G401 (cell line): ENCODE results near the gene TPO. TPM values are rescaled to one million over a fixed set of nuclear protein-coding genes. Genes with fewer than 3 reads are reported as not detected.

Source experiments
- DNase-seq: peaks from one replicate; pipeline ENCODE4 v3.0.0-alpha.2; 2015; ENCODE audit warnings: low spot score
- in situ Hi-C: cut with HindIII; loops from 2 replicates; pipeline ENCODE4 v1.10.0; 2016; ENCODE audit warnings: low sequenced_read_pairs, mixed read lengths
- total RNA-seq: library from RNA; depleted of rRNA; stranded (reverse); fragments of >200 nt; shearing (Covaris generic); gene quantifications from 2 replicates; pipeline ENCODE4 v1.2.3, GENCODE V29; 2014

The TPO gene
- total RNA-seq, 1 experiment from 2014 or later, result not detected

DNA sequence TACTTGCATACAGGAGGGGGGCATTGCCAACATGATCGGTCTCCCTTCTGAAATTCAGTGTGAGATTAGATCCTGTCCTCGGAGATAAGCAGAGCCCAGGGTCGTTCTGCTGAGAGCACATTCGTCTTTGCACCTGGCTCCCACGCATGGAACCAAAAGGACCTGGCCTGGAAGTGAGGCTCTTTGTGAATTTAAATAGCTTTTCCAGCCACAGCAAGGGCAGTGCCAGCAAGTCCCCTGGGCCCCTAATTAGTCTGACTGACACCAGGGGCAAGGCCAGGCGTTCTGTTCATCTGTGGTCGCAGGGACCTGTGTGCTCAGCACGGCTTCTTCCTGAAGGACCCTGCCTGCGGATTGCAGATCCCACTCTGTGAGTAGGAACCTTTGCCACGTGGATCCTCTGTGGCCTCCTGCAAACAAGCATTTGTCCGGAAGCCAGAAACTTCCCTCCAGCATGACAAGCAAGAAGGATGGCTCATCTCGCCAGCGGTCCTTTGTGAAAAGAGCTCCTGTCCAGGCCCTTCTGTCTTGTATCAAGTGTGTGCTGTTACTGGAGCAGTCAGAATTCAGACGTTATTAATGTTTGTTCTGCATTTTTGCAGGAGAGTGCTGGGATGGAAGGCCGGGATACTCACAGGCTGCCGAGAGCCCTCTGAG, 128.7 kb downstream of the TPO start:
- in situ Hi-C loops, result no loop called here
- DNase-seq, result no peak

DNA sequence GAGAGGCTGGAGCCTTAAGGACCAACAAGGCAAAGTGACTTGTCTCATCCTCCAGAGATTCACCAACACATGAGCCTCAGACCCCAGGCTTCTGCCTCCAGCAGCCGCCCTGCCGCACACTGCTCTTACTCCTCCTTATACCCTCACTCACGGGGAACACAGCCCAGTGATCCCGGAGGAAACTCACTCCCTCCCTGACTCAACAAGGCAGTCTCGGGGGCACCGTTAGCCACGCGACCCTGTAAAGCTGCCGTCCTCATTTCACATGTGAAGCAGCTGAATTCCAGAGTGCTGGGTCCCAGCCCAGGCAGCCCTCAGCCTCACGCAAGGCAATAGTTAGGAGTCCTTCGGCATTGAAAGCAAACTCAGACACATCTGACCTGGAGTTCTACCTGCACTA, 129.7 kb downstream of the TPO start:
- no peak for DNase-seq

DNA sequence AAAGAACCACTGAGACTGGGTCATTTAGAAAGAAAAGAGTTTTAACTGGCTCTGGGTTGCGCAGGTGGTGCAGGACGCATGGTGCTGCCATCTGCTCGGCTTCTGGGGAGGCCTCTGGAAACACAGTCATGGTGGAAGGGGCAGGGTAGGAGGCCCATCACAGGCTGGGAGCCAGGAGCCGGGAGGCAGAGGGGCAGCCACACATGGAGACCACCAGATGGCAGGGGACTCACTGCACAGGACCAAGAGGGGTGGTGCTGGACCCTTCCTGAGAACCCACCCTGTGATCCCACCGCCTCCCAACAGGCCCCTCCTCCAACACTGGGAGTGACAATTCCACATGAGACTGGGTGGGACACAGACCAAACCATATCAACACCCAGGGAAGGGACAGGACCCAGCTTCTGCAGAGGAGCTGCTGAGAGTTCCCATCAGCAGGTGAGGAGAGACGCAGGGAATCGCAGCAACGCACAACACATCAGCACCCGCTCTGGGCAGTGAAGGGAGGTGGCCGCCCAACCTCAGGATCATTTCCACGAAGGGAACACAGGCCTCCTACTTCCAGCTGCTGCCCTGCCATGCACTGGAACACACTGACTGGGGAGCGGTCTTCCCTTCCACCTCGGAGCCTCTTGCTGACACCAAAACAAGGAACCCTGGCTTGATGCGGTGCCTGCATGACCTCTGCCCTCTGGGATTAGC, 130.7 kb downstream of the TPO start:
- DNase-seq, result no peak
- in situ Hi-C loops, result no loop called here

More for the DNA sequence above, 129.7 kb downstream of the TPO start:
- in situ Hi-C loops, result no loop called here

DNA sequence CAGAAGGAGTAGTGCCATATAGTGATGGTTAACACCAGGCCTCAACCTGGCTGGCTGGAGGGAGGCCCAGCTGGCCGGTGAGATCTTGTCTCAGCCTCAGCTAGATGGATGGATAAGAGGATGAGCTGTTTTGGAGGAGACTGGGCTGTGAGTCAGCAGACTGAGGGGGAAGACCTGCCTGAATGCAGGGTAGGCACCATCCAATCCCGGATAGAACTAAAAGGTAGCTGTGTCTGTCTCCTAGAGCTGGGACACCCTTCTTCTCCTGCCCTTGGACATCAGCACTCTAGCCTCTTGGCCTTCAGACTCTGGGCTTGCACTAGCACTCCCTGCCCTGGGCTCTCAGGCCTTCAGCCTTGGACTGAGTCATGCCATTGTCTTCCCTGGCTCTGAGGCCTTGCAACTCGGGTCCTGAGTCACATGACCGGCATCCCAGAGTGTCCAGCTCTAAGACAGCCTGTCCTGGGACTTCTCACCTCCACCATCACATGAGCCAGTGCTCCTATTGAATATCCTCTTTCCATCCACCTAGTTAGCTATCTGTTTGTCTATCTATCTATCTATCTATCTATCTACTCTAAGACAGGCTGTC, 131.3 kb downstream of the TPO start:
- in situ Hi-C loops, result no loop called here
- no peak for DNase-seq

DNA sequence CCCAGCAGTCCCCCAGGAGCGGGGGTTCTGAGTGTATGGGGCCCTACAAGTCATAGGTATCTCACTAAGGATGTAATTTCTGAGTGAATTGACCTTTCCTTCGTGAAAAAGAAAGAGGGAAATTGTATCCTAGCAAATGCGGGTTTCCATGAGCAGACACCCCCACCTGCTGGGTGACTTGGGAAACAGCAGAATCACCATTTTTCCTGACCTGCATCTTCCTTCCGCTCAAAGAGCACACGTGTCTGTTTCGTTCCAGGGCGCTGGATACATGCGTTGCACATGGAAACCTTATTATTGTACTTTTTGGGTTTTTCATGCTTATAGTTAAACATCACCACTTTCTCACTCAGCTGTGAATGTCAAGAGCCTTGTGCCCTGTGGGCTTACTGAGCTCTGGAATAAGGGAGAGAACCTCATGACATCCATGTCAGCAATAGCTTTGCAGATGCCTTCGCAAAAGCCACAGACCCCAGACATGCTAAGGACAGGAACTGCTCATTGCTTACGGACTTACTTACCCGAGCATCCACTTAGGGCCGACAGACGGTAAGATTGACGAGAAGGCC, 132.8 kb downstream of the TPO start:
- peak; percentile 54 for DNase-seq
- in situ Hi-C loops, result no loop called here

DNA sequence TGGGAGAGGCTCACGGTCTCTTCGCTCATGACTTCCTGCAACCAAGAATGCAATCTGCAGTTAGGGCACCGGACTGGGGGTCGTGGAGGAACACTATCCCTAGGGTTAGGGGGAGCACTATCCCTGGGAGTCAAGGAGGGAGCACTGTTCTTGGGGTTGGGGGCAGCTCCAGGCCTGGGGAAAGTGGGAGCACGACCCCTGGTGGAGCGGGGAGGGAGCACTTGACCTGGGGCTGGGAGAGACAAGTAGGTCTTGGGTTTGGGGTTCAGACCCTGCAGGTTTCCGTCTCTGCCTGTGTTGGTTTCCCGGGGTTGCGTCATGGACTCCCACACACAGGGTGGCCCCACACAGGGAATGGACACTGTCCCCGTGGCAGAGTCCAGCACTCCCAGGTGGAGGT, 133.6 kb downstream of the TPO start:
- in situ Hi-C loops, result no loop called here
- no peak for DNase-seq

DNA sequence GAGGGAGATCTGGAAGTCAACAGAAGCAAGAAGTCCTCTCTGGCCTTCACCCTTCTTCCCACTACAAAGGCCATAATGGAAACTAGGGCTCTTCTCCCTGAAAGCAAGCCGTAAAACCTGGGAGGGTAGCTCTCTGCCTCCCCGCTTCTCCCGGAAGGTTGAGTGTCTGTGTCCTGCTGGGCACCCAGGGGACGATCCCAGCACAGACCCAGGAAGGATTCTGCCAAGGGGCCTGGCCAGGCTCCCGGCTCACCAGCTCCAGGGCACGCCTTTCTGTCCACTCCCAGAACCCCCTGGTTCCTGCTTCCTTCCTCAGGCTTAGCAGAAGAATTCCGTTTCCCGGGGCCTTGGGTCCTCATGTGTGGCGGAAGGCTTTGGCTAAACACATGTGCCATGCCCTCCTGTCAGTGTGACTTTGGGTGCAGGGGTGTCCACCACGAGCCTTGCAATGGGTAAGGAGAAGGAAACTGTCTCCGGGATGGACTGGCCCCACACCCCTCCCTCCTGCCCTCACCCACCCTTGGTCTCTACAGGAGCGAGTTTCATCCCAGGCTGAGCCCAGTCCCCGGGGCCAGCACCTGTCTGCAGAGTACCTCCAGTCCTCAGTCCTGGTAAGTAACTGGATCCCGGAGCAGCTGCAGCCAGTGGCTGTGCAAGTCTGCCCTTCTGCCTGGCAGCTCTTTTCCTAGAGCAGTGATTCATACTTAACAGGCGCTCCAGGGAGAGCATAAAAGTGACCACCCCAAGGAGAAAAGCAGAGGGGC, 135.8 kb downstream of the TPO start:
- in situ Hi-C loops, result no loop called here
- DNase-seq, result no peak

DNA sequence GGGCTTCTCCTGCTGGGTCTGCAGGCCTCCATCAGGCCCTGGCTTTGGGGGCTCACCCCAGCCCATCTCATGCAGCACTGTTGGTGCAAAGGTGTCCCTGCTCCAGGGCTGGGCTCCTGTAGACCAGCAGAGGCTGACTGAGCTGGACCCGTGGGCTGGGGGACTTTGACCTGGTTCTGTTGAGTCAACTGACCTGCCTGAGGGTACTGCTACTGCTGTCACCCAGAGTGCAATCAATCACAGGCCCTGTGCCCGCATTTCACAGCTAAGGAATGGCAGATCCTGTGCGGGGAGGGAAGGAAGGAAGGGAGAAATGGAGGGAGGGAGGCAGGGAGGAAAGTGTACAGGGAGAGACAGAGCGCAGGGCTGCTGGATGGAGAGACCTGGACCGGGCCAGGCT, 136.8 kb downstream of the TPO start:
- in situ Hi-C loops, result no loop called here
- DNase-seq, result no peak

DNA sequence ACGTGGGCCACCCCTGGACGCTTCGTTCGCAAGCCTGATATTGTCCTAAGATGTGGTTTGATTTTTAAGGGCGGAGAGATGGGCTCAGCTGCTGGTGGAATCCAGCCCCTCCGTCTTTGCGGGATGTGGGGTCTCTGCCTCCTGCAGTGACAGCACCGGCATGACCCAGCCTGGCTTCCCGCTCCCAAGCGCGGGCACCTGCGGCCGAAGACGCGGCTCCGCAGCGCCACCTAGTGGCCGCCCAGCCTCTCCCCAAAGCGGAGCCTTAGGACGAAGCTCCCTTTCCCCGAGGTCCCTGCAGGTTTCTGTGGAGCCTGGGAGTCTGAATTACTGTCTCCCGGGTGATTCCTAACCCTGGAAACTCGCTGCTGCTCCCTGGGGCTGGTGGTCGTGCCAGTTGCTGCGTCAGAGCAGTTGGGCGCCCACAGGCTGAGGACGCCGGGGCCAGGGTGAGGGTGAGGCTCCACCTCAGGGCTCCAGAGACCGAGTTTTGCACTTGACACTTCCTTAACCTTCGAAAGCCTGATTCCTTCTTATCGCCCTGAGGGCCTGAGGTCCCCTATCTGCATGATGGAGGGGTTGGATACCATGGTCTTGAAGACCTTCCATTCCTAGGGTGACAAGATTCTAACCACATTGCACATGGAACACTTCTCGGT, 137.5 kb downstream of the TPO start:
- in situ Hi-C loops, result no loop called here

DNA sequence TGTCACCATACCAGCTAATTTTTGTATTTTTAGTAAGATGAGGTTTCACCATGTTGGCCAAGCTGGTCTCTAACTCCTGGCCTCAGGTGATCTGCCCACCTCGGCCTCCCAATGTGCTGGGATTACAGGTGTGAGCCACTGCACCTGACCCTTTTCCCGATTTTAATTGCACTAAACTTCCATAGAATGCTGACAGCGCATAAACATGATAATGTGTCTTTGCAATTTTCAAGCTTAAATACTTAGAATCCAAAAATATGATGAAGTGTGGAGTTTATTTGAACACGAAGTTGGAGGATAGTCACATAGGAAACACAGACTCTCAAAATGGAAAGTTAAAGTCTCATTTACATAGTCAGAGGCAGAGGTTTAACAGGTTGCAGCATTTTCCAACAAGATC, 138.6 kb downstream of the TPO start:
- in situ Hi-C loops, result no loop called here

More for the DNA sequence above, 137.5 kb downstream of the TPO start:
- DNase-seq, result peak; percentile 33

DNA sequence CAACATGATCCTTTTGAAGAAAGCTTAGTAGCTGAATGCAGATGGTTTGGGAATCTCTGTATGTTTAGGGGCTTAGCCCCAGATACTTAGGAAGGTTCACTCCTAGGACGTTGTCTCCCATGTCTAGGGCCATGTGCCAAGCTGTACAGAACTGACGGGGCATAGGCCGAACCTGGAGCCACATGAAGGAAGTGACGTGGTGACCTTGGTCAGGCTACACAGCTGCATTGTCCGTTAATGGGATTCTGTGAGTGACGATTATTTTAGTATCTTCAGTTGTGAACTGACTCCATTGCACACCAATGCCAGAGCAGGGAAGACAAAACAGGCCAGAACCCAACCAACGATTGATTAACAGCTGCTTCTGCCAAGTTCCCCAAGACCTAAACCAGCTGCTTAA, 139.3 kb downstream of the TPO start:
- in situ Hi-C loops, result no loop called here

More for the DNA sequence above, 138.6 kb downstream of the TPO start:
- DNase-seq, result no peak

DNA sequence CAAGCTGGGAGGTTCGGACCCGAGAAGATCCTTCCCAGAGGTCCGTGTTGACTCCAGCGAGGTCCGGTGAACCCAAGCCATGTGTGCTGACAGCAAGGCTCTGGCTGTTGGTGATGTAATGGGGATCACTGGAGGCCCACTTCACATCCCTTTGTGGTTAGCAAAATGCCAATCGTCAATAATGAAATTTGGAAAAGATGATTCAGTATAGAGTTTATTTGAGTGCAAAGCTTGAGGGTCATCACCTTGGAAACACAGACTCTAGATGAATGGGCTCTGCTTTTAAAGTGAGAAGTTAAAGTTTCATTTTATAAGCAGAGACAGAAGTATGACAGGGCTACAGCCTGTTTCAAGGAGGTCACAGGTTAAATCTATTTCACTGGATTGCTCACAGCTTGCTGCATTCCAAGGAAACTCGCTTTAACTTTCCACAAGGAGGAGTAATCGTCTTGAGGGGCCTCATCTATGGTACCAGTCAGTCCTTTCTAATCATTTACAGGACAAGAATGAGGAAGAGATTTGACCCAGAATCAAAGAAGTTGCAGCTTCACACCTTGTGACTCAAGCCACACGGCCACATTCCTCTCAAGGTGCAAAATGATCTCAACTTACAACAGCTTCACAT, 140.5 kb downstream of the TPO start:
- no peak for DNase-seq
- in situ Hi-C loops, result no loop called here

More for the DNA sequence above, 139.3 kb downstream of the TPO start:
- no peak for DNase-seq

DNA sequence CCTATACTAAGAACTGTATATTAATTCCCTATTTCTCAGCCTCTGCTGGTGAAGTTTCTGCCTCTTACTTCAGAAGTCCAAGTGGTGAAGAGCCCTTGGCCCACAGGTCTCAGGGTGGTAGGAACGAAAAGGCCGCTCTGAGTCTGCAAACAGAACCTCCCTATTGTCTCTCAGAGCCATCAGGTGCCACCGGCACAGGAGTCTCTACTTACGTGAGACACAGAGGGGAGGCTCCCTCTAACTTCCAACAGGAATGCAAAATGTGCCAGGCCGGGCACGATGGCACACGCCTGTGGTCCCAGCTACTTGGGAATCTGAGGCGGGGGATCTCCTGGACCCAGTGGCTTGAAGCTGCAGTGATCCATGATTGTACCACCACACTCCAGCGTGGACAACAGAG, 143.0 kb downstream of the TPO start:
- in situ Hi-C loops, result no loop called here

DNA sequence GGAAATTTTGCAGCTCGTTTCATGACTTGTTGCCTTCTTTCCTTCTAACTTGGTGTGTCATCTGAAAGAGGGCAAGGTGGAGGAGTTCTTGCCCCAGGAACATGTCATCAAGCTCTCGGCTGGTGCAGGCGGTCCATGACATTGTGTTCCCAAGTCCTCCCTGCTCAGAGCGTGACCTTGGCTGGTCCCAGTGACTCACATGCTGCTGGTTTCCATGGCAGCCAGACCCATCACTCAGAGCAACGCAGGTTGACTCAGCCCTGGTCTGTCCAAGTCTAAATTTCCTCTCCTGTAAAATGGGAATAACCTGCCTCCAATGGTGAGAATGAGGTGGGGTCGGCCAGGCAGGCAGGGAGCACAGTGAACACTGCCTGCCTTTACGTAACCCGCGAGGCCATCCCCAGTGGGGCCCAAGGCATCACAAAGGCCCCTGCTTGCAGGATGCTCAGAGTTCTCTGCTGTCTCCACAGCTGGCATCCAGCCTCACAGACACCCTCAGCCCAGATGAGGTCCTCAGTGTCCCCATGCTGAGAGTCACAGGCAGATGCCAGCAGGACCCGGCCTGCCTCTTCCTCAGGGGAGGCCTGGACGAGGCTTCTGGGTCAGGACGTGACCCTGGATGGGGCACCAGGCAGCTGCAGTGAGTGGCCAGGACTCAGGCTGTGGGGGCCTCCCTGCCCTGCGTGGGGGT, 143.7 kb downstream of the TPO start:
- DNase-seq, result no peak
- in situ Hi-C loops, result no loop called here

More for the DNA sequence above, 143.0 kb downstream of the TPO start:
- DNase-seq, result no peak

DNA sequence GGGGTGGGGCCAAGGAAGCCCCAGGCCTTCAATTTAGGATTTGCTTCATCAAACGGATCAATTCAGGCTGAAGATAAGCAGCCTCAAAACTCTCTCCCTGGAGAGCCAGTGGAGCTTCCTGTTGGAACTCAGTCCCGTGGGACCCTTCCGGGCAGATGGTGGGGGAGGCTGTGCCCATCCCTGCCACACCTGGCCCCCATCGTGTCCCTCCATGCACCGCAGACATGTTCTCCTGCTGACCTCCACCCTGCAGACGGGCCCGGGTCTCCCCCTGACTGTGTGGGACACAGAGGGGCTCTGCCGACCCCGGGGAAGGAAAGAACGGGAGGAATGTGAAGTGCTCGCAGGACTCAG, 144.2 kb downstream of the TPO start:
- in situ Hi-C loops, result no loop called here
- no peak for DNase-seq

DNA sequence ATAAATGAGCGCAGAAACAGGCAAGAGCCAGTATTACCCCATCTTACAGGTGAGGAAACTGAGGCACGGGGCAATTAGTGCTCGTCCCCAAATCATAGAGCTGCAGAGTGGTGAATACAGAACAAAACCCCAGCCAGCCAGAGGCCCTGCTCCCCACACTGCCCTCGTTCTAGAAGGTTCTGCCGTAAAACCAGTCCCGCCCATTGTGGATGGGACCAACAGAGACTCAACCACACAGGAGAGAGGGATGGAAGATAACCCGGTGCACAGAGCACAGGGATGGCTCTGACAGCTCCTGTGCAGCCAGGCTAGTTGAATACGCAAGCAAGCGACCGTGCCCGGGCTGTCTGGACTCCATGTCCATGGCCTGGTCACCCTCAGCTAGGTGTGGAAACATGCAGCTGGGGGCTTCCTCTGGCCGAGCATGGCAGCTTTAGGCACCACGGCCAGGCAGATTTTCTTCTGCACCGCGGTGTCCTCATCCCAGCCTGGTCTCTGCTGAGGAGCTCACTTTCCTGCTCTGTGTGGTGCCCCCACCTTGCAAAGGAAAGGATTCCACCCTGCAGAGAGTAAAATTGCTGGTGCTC, 146.4 kb downstream of the TPO start:
- in situ Hi-C loops, result no loop called here
- no peak for DNase-seq

DNA sequence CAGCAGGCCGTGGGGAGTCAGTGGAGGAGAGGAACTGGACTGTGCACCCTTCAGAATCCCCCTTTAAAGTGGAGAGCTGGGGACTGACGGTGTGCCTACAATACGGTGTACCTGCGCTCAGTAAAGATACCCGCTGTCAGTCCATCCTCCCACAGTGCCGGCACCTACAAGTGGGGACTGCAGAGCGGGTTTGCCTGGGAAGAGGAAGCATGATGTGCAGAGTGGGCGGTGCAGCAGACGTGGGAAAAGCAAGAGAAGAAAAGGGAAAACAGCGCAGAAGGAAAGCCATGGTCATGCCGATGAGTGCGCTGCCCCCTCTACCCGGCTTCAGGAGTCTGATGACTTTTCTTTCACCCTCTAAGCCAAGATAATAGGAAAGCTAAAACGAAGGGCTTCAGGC, 148.0 kb downstream of the TPO start:
- DNase-seq, result no peak
- in situ Hi-C loops, result no loop called here
